HEK293 (cell line): ENCODE measurements around the gene GPR132.

Source experiments
- CTCF ChIA-PET: fragments of 350-600 bp; formaldehyde crosslinking; extraction: SDS; loops from one replicate; lab custom pipeline; 2021; ENCODE audit warnings: antibody characterized with exemption; lab: Yijun Ruan, JAX
- POLR2A ChIA-PET: fragments of 300-600 bp; formaldehyde crosslinking; extraction: SDS; loops from one replicate; lab custom pipeline; 2020; ENCODE audit warnings: antibody characterized with exemption, inconsistent platforms; lab: Yijun Ruan, JAX
- H3K27ac ChIP-seq: fragments of 200-500 bp; sonication (Bioruptor generic); 2 replicates; pipeline ENCODE4 v1.5.1; 2014; ENCODE audit warnings: low read depth, low read length, control low read depth, inconsistent platforms; ENCODE audit errors: extremely low read depth
- H3K36me3 ChIP-seq, 2 experiments: fragments of 200-500 bp in 1 of 2; sonication (Bioruptor generic) in 1 of 2; 1 replicate in 1 of 2; 2 replicates in 1 of 2; pipeline ENCODE4 v1.5.1; 2014 to 2017; ENCODE audit warnings: inconsistent platforms in 2 of 2, low read length in 2 of 2; ENCODE audit not compliant: control insufficient read depth in 2 of 2, insufficient read depth in 1 of 2
- H3K4me1 ChIP-seq: fragments of 200-500 bp; sonication (Bioruptor generic); 2 replicates; pipeline ENCODE4 v1.5.1; 2014; ENCODE audit warnings: mild to moderate bottlenecking, low read length, inconsistent platforms; ENCODE audit not compliant: control insufficient read depth, insufficient read depth
- H3K4me3 ChIP-seq: 2 replicates; pipeline ENCODE4 v1.5.1; 2011; ENCODE audit warnings: low read depth, mild to moderate bottlenecking, control low read depth, low read length, moderate library complexity
- H3K9me3 ChIP-seq: fragments of 200-500 bp; sonication (Bioruptor generic); 2 replicates; pipeline ENCODE4 v1.5.1; 2014; ENCODE audit warnings: low read depth, low read length, inconsistent platforms; ENCODE audit not compliant: control insufficient read depth, insufficient read depth
- IKZF3 ChIP-seq: fragments of 450-650 bp; IDR thresholded peaks from 2 replicates; pipeline ENCODE4 v1.5.0; 2018; ENCODE audit warnings: missing biosample characterization, mild to moderate bottlenecking, missing genetic modification characterization, moderate library complexity
- SCRT2 ChIP-seq: fragments of 450-650 bp; formaldehyde crosslinking; IDR thresholded peaks from 2 replicates; pipeline ENCODE4 v1.5.1; 2016; ENCODE audit warnings: missing biosample characterization, missing genetic modification characterization
- SP7 ChIP-seq: fragments of 450-650 bp; formaldehyde crosslinking; IDR thresholded peaks from 2 replicates; pipeline ENCODE4 v1.5.1; 2016; ENCODE audit warnings: missing biosample characterization, missing genetic modification characterization
- ZBTB1 ChIP-seq: fragments of 450-650 bp; formaldehyde crosslinking; IDR thresholded peaks from 2 replicates; pipeline ENCODE4 v1.5.1; 2016; ENCODE audit warnings: missing biosample characterization, missing genetic modification characterization
- ZBTB17 ChIP-seq: fragments of 450-650 bp; formaldehyde crosslinking; IDR thresholded peaks from 2 replicates; pipeline ENCODE4 v1.5.1; 2016; ENCODE audit warnings: missing biosample characterization, missing genetic modification characterization
- ZFP41 ChIP-seq: fragments of 450-650 bp; formaldehyde crosslinking; IDR thresholded peaks from 2 replicates; pipeline ENCODE4 v1.5.1; 2016; ENCODE audit warnings: missing biosample characterization, missing genetic modification characterization, borderline replicate concordance
- ZNF529 ChIP-seq: fragments of 450-650 bp; formaldehyde crosslinking; IDR thresholded peaks from 2 replicates; pipeline ENCODE4 v1.5.1; 2017; ENCODE audit warnings: missing genetic modification characterization, missing biosample characterization; ENCODE audit not compliant: insufficient replicate concordance
- ZNF600 ChIP-seq: fragments of 450-650 bp; formaldehyde crosslinking; IDR thresholded peaks from 2 replicates; pipeline ENCODE4 v1.5.1; 2016; ENCODE audit warnings: missing biosample characterization, missing genetic modification characterization
- ZNF658 ChIP-seq: fragments of 450-650 bp; formaldehyde crosslinking; IDR thresholded peaks from 2 replicates; pipeline ENCODE4; 2016; ENCODE audit warnings: missing biosample characterization, missing genetic modification characterization
- ZNF791 ChIP-seq: fragments of 450-650 bp; formaldehyde crosslinking; IDR thresholded peaks from 2 replicates; pipeline ENCODE4 v1.5.1; 2016; ENCODE audit warnings: missing biosample characterization, missing genetic modification characterization
- TF ChIP-seq, protein P1 (sequence below): fragments of 450-650 bp; formaldehyde crosslinking; IDR thresholded peaks from 2 replicates; pipeline ENCODE4 v1.5.1; 2016; ENCODE audit warnings: missing biosample characterization, missing genetic modification characterization
- TF ChIP-seq, protein P2 (sequence below): fragments of 450-650 bp; formaldehyde crosslinking; IDR thresholded peaks from 2 replicates; pipeline ENCODE4 v1.5.1; 2016; ENCODE audit warnings: missing biosample characterization, missing genetic modification characterization

The GPR132 gene

DNA sequence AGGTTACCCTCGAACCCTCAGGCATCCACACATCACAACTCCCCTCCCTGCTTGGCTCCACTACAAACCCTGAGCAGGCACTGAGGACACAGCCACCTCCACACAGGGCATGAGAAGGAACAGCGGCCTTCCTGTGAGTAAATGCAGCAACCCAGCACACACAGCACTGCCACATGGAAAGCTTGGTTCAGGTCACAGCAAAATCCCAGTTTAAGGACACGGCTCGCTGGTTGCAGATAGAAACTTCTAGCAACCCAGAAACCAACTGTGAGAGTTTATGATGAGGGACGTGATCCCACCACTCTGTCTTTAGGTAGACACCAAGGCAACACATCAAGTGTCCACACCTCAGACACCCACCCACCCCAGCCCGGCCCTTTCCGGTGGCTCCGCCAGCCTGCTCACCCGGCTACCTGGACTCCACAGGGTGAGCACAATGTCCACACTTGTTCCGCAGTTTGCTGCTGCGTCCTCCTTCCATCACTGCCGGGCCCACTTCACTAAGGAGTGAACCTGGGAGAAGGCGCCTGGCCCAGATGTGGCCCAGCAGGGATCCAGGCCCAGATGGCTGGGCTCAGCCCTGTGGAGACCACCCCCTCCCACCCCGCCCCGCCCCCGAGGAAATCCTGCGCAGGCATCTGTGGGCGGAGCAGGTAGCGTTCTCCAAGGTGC lies 57.5 kb downstream of the GPR132 start:
- Histone ChIP-seq H3K9me3 (no peaks in the 10 kb centered on the region), H3K4me1 (no peaks in the 10 kb centered on the region)
- POLR2A ChIA-PET, result interaction anchor here (0.7 to 3.1 kb wide), 2 partner anchors 11 to 13 kb away, joined by 3 to 9 read pairs; partner anchors contain the start of gene CDCA4
- no peak for TF ChIP-seq ZNF529 (tag by site-specific recombination)
- no peak for TF ChIP-seq SP7 (tag by site-specific recombination)
- no peak for TF ChIP-seq ZNF791 (tag by site-specific recombination)
- no peak for TF ChIP-seq ZNF658 (tag by site-specific recombination)
- TF ChIP-seq ZFP41 (tag by site-specific recombination), result no peak
- TF ChIP-seq, protein P1, sequence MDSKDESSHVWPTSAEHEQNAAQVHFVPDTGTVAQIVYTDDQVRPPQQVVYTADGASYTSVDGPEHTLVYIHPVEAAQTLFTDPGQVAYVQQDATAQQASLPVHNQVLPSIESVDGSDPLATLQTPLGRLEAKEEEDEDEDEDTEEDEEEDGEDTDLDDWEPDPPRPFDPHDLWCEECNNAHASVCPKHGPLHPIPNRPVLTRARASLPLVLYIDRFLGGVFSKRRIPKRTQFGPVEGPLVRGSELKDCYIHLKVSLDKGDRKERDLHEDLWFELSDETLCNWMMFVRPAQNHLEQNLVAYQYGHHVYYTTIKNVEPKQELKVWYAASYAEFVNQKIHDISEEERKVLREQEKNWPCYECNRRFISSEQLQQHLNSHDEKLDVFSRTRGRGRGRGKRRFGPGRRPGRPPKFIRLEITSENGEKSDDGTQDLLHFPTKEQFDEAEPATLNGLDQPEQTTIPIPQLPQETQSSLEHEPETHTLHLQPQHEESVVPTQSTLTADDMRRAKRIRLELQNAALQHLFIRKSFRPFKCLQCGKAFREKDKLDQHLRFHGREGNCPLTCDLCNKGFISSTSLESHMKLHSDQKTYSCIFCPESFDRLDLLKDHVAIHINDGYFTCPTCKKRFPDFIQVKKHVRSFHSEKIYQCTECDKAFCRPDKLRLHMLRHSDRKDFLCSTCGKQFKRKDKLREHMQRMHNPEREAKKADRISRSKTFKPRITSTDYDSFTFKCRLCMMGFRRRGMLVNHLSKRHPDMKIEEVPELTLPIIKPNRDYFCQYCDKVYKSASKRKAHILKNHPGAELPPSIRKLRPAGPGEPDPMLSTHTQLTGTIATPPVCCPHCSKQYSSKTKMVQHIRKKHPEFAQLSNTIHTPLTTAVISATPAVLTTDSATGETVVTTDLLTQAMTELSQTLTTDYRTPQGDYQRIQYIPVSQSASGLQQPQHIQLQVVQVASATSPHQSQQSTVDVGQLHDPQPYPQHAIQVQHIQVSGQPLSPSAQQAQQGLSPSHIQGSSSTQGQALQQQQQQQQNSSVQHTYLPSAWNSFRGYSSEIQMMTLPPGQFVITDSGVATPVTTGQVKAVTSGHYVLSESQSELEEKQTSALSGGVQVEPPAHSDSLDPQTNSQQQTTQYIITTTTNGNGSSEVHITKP (tag by site-specific recombination), result no peak
- TF ChIP-seq ZBTB17 (tag by site-specific recombination), result peak; percentile 10; the same call in 1 of the 2 replicates
- no peak for TF ChIP-seq ZBTB1 (tag by site-specific recombination)
- TF ChIP-seq, all 188 proteins: peak for 1
- Histone ChIP-seq H3K27ac (0 out of 2 replicates have a peak overlapping the region, but pooled peaks have one; percentile 16), H3K36me3 (peaks cover 15 to 61% of the 10 kb centered on the region in 2 experiments), H3K4me3 (no peak overlapping the region)
- CTCF ChIA-PET, result interaction anchor here (0.6 to 3.2 kb wide), 3 partner anchors 38 to 77 kb away, joined by 3 to 15 read pairs (median 4); no protein-coding TSS in a partner anchor

GRCh38 chr14:105006831-105007592 lies 58.2 kb downstream of the GPR132 start:
- no peak overlapping the region for H3K4me3 ChIP-seq
- TF ChIP-seq ZNF600 (tag by site-specific recombination) (peak; percentile 32; the same call in 1 of the 2 replicates), IKZF3 (tag by site-specific recombination) (peak; percentile 21; the same call in 1 of the 2 replicates), SCRT2 (peak; percentile 70), ZBTB17 (tag by site-specific recombination) (peak; percentile 59)
- TF ChIP-seq, protein P2, sequence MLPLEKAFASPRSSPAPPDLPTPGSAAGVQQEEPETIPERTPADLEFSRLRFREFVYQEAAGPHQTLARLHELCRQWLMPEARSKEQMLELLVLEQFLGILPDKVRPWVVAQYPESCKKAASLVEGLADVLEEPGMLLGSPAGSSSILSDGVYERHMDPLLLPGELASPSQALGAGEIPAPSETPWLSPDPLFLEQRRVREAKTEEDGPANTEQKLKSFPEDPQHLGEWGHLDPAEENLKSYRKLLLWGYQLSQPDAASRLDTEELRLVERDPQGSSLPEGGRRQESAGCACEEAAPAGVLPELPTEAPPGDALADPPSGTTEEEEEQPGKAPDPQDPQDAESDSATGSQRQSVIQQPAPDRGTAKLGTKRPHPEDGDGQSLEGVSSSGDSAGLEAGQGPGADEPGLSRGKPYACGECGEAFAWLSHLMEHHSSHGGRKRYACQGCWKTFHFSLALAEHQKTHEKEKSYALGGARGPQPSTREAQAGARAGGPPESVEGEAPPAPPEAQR (tag by site-specific recombination), result no peak
- H3K27ac ChIP-seq, result no peak overlapping the region
- no peaks in the 10 kb centered on the region for H3K4me1 ChIP-seq
- peaks cover 15 to 54% of the 10 kb centered on the region in 2 experiments for H3K36me3 ChIP-seq
- CTCF ChIA-PET, result interaction anchor here (0.6 to 3.2 kb wide), 3 partner anchors 39 to 76 kb away, joined by 3 to 15 read pairs (median 3); no protein-coding TSS in a partner anchor
- H3K9me3 ChIP-seq, result no peaks in the 10 kb centered on the region
- POLR2A ChIA-PET, result interaction anchor here (0.7 to 3.1 kb wide), 2 partner anchors 12 to 14 kb away, joined by 3 to 9 read pairs; partner anchors contain the start of gene CDCA4
